ENCODE results near the gene LY6G6F. TPM values are rescaled to one million over a fixed set of nuclear protein-coding genes. Genes with fewer than 3 reads are reported as not detected.

Gene LY6G6F
- polyA plus RNA-seq, 1 donor, result not detected

DNA sequence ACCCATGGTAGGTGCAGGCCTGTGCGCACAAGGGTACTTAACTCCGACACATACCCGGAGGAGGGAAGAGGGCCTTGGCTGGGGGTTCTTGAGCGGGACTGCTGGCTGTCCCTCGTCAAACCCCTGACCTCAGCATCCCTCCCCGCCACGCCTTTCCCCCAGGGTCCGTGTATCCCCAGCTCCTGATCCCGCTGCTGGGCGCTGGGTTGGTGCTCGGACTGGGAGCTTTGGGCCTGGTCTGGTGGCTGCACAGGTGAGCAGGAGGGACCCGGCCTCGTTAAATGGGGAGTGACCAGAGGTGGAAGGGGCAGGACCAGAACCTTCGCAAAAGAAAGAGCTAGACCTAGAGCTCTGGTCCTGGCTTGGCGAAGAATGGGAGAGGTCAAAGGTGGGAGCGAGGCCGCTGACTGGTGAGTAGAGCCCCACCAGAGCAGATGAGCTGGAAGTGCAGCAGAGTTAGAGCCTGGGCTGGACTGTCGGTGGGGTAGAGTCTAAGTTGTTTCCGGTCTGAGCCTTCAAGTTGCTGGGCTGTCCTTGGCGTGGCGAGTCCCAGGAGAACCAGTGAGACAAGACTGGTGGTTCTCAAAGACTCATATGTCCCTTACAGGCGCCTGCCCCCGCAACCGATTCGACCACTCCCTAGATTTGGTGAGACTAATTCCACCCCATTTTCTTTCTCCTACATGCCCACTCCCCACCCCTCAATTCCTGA lies 17.5 kb downstream of the LY6G6F start:
- DNase-seq (ENCODE audit: low read depth), result no peak

DNA sequence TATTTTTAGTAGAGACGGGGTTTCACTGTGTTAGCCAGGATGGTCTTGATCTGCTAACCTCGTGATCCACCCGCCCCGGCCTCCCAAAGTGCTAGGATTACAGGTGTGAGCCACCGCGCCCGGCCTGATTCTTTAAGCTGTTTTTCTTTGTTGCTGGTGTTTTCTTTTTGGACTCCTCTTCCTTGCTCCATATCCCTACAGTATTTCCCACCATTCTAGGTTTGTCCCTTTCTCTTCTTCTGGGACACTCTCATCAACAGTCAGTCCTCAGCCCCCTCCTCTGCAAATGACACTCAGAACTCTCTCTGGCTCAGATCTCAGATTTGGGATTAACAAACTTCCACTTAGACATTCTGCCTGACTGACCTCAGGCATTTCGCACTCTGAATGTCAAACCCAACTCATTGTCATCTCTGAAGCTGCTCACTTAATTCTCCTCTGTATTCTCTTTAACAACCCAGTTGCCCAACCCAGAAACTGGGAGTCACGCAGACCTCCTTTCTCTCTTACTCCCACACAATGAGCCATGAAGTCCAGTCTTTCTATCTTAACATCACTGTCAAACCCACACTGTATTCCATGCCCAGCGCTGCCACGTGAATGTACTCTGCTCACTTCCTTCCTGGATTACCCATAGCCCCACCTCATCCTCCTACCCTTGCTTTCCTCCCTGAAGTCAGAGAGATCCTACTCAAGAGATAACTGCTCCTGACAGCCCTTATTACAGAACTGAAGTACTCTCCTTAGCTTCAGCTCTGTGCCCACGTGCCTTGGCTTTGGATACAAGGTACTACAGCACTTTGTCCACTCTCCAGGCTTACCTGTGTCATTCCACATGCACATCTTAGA lies 19.1 kb downstream of the LY6G6F start:
- DNase-seq (ENCODE audit: low read depth), result no peak

DNA sequence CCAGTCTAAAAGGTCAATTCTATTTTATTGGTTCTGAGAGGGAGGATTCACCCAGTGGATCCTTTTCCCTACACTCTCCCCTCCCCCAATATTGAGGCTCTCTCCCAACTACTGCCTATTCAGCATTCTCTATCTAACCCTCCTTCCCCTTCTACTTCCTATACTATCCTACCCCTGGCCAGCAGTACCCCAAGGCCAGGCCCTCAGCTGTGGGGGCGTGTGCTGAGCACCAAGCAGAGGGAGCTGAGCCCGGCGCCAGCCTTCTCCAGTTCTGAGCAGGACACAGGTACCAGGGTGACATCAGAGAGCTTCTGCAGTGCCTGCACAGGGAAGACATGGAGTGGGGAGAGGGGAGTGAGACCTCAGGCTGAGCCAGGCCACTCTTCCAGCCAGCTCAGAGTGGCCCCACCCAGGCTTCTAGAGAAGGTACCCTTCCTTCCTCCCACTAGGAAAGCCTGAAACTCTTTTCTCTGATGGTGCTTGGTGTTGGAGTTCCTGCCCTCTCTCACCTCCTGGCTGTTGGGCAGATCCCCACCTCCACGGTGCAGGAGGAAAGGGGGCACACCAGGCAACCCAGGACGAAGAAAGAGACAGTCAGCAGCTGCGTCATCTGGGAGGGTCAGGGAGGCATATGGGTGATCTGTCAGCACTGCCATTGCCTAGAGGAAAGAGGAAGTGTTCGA lies 20.5 kb downstream of the LY6G6F start:
- DNase-seq (ENCODE audit: low read depth), result no peak

DNA sequence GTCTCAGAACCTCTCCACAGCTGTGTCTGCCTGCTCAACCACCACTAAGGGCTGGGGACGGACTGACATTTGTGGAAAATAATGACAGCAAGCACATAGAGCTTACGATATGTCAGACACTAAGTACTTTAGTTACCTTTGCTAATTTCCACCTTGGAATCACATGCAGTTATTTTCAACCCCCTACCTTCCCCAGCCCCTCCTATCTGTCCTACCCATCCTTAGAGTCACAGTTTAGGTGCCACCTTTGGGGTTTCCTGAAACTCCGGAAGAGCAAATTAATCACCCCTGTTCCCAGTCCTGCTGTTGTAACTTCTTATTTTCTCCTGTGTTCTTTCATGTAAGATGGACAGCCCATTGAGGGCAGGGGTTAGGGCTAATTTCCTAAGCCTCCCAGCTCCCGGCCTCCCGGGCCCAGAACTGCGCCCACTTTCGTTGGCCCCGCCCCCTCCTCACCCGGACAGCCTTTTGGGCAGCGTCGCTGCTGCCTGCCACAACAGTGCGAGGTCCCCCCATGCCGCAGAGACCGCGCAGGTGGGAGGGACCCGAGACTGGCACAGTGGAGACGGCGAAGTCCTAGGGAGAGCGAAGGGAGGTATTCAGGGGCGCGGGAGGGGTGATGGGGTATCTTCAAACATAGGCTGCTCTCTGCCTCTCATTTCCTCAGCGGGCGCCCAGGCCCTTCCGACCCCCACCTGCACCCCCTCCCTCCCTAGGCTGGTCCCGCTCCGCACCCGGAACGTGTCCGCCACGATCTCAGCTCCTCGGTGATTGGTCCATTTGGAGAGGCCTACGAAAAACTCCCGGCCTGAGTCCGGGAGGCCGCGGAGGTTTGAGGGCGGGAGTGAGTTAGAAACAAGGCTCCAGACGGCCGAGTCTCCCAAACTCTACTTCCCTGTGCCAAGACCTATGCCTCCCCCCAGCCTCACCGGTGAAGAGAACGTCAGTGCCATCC lies 21.3 kb downstream of the LY6G6F start:
- DNase-seq (ENCODE audit: low read depth), result no peak

DNA sequence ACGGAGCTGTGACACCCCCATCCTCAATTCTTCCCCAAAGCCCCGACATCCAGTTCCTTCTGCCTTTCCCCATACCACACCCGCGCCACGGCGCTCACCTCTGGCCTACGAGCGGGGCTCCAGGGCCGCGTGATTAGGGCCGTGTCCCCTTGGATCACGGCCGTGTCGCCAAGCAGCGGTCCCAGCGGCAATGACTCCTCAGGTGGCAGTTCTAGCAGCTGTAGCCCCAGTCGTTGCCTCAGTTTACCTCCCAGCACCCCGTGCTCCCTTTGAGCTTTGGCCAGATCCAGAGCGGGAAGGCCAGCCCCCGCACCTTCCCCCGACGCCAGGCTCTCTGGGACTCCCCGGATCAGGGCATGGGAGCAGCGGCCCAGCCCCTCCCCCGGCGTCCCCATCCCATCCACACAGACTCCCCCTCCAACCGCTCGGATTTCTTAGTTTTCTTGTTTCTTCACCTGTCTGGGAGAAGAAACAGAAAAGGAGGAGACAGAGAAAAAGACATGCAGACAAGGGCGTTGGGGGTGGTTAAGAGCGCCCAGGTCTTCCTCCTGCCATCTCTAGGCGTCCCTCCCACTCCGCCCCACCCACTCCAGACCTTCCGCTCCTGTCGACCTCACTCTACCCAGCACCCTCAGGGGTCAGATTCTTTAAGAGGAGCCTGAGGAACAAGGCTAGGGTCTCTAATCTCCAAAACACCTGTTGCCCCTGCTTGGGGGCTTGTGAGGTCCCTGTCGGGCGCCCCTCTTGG lies 22.3 kb downstream of the LY6G6F start, which contains the start of gene DDAH2:
Gene DDAH2, minus strand, starts transcription at position 533 of the 748 bp plus-strand sequence. Its CDS starts 138 bp downstream, at position 395.
- no peak for DNase-seq (ENCODE audit: low read depth)

DNA sequence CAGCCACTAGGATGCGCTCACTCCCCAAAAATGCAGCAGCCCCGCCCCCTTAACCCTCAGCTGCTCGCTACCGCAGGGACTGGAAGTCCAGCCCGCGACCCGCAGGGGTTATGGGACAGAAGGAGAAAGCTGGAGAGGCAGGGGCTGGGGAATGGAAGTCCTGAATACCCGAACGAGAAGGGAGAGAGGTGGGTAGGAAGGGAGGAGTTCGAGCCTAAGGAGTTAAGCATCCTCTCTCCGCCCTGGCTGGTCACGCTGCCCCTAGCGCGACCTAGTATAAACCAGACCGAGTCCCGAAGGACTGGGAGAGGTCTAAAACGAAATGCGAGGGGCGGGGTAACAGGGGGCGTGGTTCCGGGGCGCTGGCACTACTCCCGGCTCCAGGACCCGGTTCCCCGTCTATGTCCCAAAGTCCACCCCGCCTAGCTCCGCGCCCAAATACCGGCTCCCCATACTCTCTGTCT lies 22.9 kb downstream of the LY6G6F start:
- DNase-seq (ENCODE audit: low read depth), result peak; percentile 87

DNA sequence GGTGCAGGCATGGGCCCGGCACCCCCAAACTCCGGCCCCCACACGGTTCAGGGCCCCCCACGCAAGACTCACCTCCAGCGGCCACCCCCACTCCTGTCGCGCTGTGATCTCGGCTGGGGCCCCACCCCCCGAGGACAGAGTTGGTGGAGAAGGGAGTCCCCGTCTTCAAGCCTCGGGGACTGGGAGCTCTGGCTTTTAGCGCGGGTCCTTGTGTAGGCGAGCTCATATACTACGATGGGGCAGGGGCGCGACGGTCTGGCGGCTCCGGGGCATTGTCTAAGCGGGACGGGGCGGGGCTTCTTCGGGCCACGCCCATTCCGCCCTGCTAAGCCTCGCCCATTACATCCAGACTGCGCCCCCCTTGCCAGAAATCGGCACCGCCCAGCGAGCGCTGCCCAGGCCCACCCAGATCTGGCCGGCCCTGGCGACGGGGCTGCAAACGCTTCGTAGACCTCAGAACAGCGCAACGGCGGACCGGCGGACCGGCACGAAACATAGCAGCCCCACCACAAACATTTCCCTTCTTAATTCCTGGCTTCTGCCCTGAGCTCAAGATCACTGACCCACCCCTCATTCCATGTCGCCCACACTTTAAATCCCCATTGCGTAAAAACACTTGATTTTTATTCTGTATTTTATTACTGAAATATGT lies 23.4 kb downstream of the LY6G6F start:
- DNase-seq (ENCODE audit: low read depth), result peak; percentile 74

DNA sequence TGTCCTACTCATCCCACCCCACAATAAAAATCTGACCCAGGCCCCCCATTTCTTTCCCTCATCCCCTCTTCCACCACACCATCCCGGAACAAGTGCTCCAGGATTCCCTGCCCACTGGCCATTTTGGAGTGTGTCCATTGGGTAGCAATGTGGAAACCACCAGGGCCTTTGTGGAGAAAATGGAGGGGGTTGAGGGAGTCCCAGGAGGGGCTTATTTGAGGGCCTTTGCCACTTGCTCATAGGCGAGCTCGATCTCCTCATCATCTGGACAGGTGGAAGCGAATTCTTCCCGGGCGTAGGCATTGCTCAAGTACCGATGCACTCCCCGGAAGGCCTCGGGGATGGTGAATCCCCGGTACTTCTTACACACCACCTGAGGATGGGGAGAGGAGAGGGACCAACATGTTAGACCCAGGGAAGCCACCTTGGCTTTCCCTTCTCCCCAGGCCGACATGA lies 24.0 kb downstream of the LY6G6F start:
- DNase-seq (ENCODE audit: low read depth), result no peak

DNA sequence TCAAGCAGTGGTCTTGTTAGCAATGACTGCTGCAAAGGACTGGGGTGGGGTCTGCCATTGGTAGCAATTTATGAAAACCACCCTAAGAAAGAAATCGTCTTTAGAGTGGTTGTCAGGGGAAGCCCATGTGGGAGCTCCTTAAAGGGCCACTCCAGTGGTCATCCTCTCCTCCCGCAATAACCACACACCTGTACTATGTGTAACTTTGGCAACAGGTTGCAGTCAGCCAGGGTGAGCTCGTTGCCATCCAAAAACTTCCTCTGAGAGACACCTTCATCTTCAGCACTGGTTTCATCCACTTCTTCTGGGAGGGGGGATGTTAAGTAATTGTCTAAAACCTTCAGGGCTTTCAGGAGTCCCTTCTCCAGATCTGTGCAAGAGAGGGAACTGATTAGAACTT lies 25.4 kb downstream of the LY6G6F start:
- no peak for DNase-seq (ENCODE audit: low read depth)

DNA sequence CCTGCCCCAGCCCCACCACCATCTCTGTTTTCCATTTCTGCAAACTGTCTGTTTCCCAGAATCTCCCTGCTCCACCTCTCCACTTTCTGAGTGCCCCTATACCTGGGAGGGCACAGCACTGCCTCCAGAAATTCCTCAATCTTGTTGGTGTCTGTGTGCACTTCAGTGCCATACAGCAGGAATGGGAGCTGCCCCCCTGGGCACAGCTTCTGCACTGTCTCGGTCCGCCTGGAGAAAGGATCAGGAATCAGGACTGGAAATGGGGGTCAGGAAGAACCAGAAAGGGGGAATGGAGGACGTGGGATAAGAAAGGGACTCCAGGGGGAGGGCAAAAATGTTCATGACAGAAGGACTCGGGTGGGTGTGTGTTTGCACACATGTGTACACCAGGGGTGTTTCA lies 27.1 kb downstream of the LY6G6F start:
- DNase-seq (ENCODE audit: low read depth), result no peak

DNA sequence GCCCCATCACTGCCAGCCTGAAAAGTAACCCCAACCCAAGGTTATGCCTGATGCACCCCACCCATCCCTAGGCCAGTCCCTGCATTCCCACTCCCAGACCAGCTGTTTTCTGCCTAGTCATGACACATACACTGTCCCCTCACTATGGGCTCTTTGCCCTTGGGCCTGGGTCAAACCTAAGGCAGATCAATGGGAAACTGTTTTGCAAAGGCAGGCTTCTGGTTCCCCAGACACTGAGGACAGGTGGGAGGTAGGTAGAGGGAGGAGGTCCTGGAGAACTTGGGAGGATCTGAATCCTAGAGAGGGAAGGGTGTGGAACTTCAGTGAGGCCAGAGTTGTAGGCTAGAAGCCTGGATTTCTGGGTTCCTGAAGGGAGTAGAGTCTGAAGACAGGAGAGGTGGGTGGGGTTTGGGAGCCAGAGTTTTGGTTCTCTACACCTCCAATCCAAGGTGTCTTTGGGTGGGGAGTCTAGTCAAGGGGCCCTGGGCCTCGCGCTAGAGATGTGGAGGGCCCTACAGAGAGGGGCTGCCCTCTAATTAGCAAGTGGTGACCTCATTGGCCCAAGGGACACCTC lies 27.7 kb downstream of the LY6G6F start:
- no peak for DNase-seq (ENCODE audit: low read depth)

DNA sequence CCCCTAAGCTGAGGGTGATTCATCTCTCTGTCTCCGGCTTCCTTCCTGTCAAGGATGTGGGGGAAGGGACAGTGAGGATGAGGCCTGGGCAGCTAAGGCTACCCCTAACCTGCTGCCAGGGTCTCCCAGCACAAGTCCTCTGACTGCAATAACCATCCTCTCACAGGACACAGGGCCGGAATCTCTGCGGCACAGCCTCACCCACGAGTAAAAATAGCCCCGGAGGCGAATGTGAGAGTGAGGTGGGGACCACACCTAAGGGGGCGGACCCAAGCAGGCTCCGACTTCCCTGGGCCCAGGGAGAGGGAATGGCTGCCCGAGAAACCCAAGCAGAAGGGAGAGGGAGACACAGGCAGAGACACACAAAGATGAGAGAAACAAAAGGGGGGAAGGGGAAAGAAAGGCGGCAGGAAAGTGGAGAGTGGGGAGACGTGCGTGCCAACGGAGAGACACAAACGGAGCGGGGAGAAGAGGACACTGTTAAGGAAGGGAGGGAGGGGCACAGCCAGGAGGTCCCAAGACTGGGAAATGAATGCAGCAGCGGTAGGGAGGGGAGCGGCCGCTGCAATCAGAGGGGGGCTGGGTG lies 28.2 kb downstream of the LY6G6F start:
- no peak for DNase-seq (ENCODE audit: low read depth)

DNA sequence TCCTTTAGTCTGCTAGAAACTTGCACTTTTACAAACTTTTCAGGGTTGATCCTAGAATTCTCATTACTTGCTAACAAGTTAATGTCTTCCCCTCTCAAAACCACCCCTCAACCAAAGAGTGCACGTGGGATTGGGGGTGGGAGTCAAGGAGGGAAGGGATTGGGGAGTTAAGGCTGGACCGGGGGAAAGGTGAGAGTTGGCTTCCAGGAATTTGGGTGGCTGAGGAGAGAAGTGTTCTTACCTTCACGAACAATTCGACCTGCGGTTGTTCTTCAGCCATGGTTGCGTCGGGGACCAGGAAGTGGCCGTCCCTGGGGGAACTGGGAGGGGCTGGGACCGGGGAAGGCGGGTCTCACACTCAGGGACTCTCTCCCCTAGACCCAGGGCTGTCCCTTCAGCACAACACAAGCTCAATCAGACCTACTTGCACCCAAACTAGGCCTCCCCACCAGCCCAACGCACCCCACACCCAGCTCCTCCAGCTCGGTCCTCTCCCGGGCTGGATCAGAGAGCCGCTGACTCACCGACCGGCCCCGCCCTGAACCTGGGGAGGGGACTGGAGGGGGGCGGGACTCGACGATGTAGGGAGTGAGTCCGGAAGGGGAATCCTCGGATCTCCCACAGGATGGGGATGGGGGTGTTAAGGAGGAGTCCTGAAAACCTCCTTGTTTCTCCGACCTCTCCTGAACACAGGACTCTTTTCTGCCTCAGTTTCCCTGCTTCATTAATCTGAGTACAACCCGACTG lies 29.5 kb downstream of the LY6G6F start, which contains the start of gene CLIC1:
Gene CLIC1, minus strand, starts transcription at position 510 of the 747 bp plus-strand sequence. Its CDS starts 230 bp downstream, at position 280.
- no peak for DNase-seq (ENCODE audit: low read depth)

DNA sequence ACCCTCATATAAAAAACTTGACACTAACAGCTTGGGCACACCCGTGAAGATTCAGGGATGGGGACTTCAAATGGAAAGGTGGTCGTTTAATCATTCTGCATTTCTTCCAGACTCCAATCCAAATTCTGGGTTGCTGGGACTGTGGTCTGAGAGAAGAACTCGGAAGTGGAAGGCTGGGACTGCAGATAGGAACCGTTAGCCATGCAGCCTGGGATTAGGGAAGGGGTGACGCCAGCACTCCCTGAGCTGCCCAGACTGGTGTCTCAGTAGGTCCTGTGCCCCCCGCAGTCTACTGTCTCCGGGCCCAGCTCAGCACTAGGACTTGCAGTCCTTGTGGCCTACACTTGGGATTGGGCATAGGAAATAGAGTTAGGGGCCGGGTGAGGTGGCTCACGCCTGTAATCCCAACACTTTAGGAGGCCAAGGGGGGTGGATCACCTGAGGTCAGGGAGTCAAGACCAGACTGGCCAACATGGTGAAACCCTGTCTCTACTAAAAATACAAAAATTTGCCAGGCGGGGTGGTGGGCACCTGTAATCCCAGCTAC lies 30.2 kb downstream of the LY6G6F start:
- DNase-seq (ENCODE audit: low read depth), result no peak

DNA sequence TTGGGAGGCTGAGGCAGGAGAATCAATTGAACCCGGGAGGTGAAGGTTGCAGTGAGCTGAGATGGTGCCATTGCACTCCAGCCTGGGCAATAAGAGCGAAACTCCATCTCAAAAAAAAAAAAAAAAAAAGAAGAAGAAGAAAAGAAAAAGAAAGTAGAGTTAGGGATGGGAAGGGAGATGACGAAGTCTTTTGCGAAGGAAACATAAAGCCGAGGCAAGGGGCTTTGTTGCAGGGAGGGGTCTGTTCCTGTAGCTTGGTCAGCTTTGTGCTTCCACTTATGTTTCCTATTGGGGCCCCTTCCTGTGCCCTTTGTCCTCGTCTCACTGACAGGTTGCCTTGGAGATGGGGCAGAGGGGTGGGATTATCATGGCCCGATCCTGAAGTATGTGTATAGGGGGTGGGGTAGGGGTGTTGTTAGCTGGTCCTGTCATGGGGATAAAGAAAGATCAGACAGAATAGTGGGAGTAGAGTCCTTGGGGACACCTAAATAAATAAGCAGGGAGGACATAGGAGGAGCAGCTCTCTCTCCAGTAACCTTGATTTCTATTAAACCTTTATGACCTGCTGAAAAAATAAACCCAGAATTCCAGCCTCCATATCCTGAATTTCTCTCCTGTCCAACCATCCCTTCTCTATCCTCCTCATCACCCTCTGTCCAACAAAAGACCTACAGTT lies 30.8 kb downstream of the LY6G6F start:
- no peak for DNase-seq (ENCODE audit: low read depth)

DNA sequence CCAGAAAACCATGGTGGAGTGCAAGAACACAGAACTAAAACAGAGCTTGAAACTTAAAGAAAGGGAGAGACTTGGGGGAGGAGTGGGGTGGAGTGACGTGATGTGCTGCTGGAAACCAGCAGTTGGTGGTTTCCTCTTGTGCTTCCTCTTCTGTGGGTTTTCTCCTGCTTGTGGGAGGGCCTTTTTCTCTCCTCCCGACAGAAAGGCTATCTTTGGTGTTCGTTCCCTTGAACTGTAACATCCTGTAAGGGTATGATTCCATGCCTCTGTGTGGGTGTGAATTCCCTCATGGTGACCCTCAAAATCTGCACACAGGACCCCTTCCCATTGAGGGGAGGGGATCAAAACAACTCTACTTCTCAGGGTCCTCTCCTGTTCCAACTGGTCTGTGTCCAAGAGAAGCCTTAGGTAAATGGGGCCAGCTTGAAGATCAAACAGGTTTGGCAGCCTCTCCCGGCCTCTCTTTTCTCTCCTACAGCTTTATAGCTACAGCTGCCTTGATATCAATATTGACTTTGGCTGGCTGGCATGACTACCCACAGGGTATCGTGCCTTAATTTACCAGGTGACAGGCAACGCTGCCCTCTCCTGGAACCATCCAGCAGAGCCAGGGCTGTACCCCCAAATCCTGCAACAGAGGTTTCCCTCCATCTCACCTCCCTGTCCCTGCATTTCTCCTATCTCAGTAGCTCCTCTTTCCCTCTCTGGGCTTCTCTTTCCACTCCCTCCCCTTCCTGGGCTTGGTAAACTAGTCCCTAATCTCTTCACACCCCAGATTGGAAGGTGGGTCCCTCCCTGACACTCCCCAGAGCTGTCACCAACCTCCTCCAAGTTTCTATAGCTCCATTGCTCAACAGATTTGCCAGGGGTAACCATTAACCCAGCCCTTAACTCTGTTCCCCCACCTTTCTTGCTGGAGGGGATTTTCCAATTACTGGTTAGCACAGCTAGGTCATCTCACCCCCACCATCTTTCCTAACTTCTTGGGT lies 31.6 kb downstream of the LY6G6F start:
- DNase-seq (ENCODE audit: low read depth), result no peak

All from forelimb muscle (tissue), 1 donor.